IMR-90 (cell line): ENCODE results near the gene PTPRQ. TPM values are rescaled to one million over a fixed set of nuclear protein-coding genes. Genes with fewer than 3 reads are reported as not detected.
A peak's percentile ranks its signal among the peaks of the same experiment; 100 is the strongest.

Experiments
- ATAC-seq: fragments of 200-7000 bp; cut with Tn5 transposase; 2 replicates; pipeline ENCODE4 v1.9.1; 2020; ENCODE audit warnings: low read depth, mild to moderate bottlenecking, moderate library complexity
- BruUV-seq: library from RNA; stranded (reverse); fragments of 400-500 nt; replicated peaks from 2 replicates; lab custom pipeline; 2021; lab: Mats Ljungman, UMichigan
- CTCF ChIA-PET: fragments of 300-600 bp; formaldehyde crosslinking; extraction: SDS; loops from one replicate; lab custom pipeline; 2021; ENCODE audit warnings: antibody characterized with exemption; lab: Yijun Ruan, JAX
- POLR2A ChIA-PET: fragments of 300-600 bp; sonication (Branson Sonifier 250); formaldehyde crosslinking; loops from one replicate; lab custom pipeline; 2022; ENCODE audit warnings: antibody characterized with exemption; ENCODE audit not compliant: unreplicated experiment; lab: Charles Lee
- DNase-seq: peaks from one replicate; pipeline ENCODE4 v3.0.0; 2013
- H2AFZ ChIP-seq: replicated peaks from 2 replicates; pipeline ENCODE3; 2013; ENCODE audit warnings: low read length, mild to moderate bottlenecking; ENCODE audit not compliant: poor library complexity
- H2AK5ac ChIP-seq: 2 replicates; pipeline ENCODE4 v1.6.1; 2013; ENCODE audit warnings: low read depth, low read length, inconsistent platforms
- H2AK9ac ChIP-seq: replicated peaks from 2 replicates; pipeline ENCODE3; 2013; ENCODE audit warnings: mild to moderate bottlenecking, low read depth, low read length, moderate library complexity; ENCODE audit not compliant: poor library complexity
- H2BK120ac ChIP-seq: 2 replicates; pipeline ENCODE4 v1.6.1; 2013; ENCODE audit warnings: low read depth, low read length, inconsistent platforms
- H2BK15ac ChIP-seq: 3 replicates; pipeline ENCODE4 v1.6.1; 2013; ENCODE audit warnings: low read depth, low read length, inconsistent platforms
- H2BK20ac ChIP-seq: 2 replicates; pipeline ENCODE4 v1.6.1; 2013; ENCODE audit warnings: low read depth, mild to moderate bottlenecking, inconsistent platforms, low read length, moderate library complexity
- H2BK5ac ChIP-seq: 2 replicates; pipeline ENCODE4 v1.6.1; 2013; ENCODE audit warnings: mild to moderate bottlenecking, low read depth, low read length, inconsistent platforms; ENCODE audit not compliant: poor library complexity, severe bottlenecking
- H3K14ac ChIP-seq: replicated peaks from 2 replicates; pipeline ENCODE4 v1.6.1; 2013; ENCODE audit warnings: low read depth, low read length, inconsistent platforms
- H3K18ac ChIP-seq: 2 replicates; pipeline ENCODE4 v1.6.1; 2013; ENCODE audit warnings: low read depth, low read length, control low read depth
- H3K23ac ChIP-seq: 2 replicates; pipeline ENCODE4 v1.6.1; 2013; ENCODE audit warnings: low read depth, low read length, inconsistent platforms
- H3K27ac ChIP-seq: 2 replicates; pipeline ENCODE4 v1.5.1; 2013; ENCODE audit warnings: mild to moderate bottlenecking, control low read depth, low read length; ENCODE audit not compliant: insufficient read depth
- H3K27me3 ChIP-seq: 2 replicates; pipeline ENCODE4 v1.6.1; 2013; ENCODE audit warnings: low read length; ENCODE audit not compliant: control insufficient read depth, insufficient read depth
- H3K36me3 ChIP-seq: 2 replicates; pipeline ENCODE4 v1.6.1; 2013; ENCODE audit warnings: low read length, mixed read lengths; ENCODE audit not compliant: control insufficient read depth, insufficient read depth
- H3K4ac ChIP-seq: 2 replicates; pipeline ENCODE4 v1.6.1; 2013; ENCODE audit warnings: low read depth, low read length, inconsistent platforms
- H3K4me1 ChIP-seq: 2 replicates; pipeline ENCODE4 v1.6.1; 2013; ENCODE audit warnings: low read length, mixed read lengths; ENCODE audit not compliant: control insufficient read depth, insufficient read depth
- H3K4me2 ChIP-seq: 2 replicates; pipeline ENCODE4 v1.6.1; 2013; ENCODE audit warnings: low read depth, mild to moderate bottlenecking, control low read depth, low read length, moderate library complexity
- H3K4me3 ChIP-seq: 2 replicates; pipeline ENCODE4 v1.5.1; 2013; ENCODE audit warnings: low read depth, mild to moderate bottlenecking, control low read depth, low read length, moderate library complexity; ENCODE audit not compliant: insufficient read depth
- H3K56ac ChIP-seq: 2 replicates; pipeline ENCODE4 v1.6.1; 2013; ENCODE audit warnings: low read length, inconsistent platforms; ENCODE audit not compliant: insufficient read depth; ENCODE audit errors: extremely low read depth
- H3K79me1 ChIP-seq, 2 experiments: 2 replicates each; pipeline ENCODE4 v1.6.1; 2013; ENCODE audit warnings: low read length in 2 of 2, inconsistent platforms in 1 of 2, low read depth in 1 of 2
- H3K9ac ChIP-seq: 2 replicates; pipeline ENCODE4 v1.6.1; 2013; ENCODE audit warnings: low read depth, low read length, control low read depth
- H3K9me1 ChIP-seq: 2 replicates; pipeline ENCODE4 v1.6.1; 2013; ENCODE audit warnings: low read length, inconsistent platforms; ENCODE audit not compliant: insufficient read depth
- H3K9me3 ChIP-seq: 2 replicates; pipeline ENCODE4 v1.6.1; 2013; ENCODE audit warnings: low read length; ENCODE audit not compliant: control insufficient read depth, insufficient read depth
- H4K20me1 ChIP-seq: 2 replicates; pipeline ENCODE4 v1.6.1; 2013; ENCODE audit warnings: low read length, inconsistent platforms; ENCODE audit not compliant: insufficient read depth
- H4K5ac ChIP-seq: 2 replicates; pipeline ENCODE4 v1.6.1; 2013; ENCODE audit warnings: mild to moderate bottlenecking, low read depth, low read length, control low read depth
- H4K8ac ChIP-seq, 2 experiments: 2 replicates each; pipeline ENCODE4 v1.6.1; 2013; ENCODE audit warnings: low read depth in 2 of 2, low read length in 2 of 2, control low read depth in 1 of 2, inconsistent platforms in 1 of 2
- H4K91ac ChIP-seq: 2 replicates; pipeline ENCODE4 v1.6.1; 2013; ENCODE audit warnings: low read depth, low read length, inconsistent platforms; ENCODE audit not compliant: insufficient read depth
- BHLHE40 ChIP-seq: fragments of 150-350 bp; IDR thresholded peaks from 2 replicates; pipeline ENCODE4 v1.6.1; 2016; ENCODE audit warnings: mild to moderate bottlenecking, low read depth, low read length
- FOS ChIP-seq: fragments of 150-350 bp; IDR thresholded peaks from 2 replicates; pipeline ENCODE4 v1.6.1; 2016; ENCODE audit warnings: low read depth, low read length
- RFX5 ChIP-seq: IDR thresholded peaks from 2 replicates; pipeline ENCODE4 v1.8.0; 2012; ENCODE audit warnings: low read depth, mild to moderate bottlenecking, low read length, moderate library complexity
- WGBS, 2 experiments: methylation state at CpG; one replicate each; pipeline versions ENCODE4 v1.1.5 to v1.1.7; 2013; ENCODE audit warnings: missing lambda C conversion rate in 2 of 2; ENCODE audit not compliant: insufficient read length in 1 of 2; ENCODE audit errors: extremely low coverage in 2 of 2; 5-methylcytosine and 5-hydroxymethylcytosine counted together
- dilution Hi-C: fragments of 300-500 bp; cut with HindIII; formaldehyde crosslinking; loops from one replicate; pipeline ENCODE4 v1.14.3; 2018; ENCODE audit warnings: low sequenced_read_pairs; ENCODE audit not compliant: unreplicated experiment
- in situ Hi-C: fragments of 300-500 bp; cut with MboI; formaldehyde crosslinking; loops from 3 replicates; pipeline ENCODE4 v1.14.3; 2019; ENCODE audit warnings: low sequenced_read_pairs, inconsistent platforms, mixed read lengths
- intact Hi-C: fragments of 100-400 bp; cut with micrococcal nuclease; formaldehyde crosslinking; loops from 2 replicates; pipeline ENCODE4 v1.10.0; 2022
- polyA plus RNA-seq, 3 experiments: library from polyadenylated mRNA; depleted of rRNA; stranded (reverse); fragments of >200 nt; gene quantifications; 2 replicates each; pipeline ENCODE4 v1.2.3, GENCODE V29; 2012; ENCODE audit warnings: low replicate concordance in 1 of 3
- total RNA-seq: library from RNA; depleted of rRNA; stranded (reverse); fragments of >200 nt; gene quantifications from 2 replicates; pipeline ENCODE4 v1.2.3, GENCODE V29; 2012
- TF ChIP-seq, protein P1 (sequence below): fragments of 150-350 bp; IDR thresholded peaks from 2 replicates; pipeline ENCODE4 v1.6.1; 2016; ENCODE audit warnings: low read depth, mild to moderate bottlenecking, low read length, moderate library complexity, borderline replicate concordance

The PTPRQ gene
- total and polyA plus RNA-seq, 2 of the 4 experiments (the other 2 are of a cell fraction), result 0.96 to 1.4 TPM

DNA sequence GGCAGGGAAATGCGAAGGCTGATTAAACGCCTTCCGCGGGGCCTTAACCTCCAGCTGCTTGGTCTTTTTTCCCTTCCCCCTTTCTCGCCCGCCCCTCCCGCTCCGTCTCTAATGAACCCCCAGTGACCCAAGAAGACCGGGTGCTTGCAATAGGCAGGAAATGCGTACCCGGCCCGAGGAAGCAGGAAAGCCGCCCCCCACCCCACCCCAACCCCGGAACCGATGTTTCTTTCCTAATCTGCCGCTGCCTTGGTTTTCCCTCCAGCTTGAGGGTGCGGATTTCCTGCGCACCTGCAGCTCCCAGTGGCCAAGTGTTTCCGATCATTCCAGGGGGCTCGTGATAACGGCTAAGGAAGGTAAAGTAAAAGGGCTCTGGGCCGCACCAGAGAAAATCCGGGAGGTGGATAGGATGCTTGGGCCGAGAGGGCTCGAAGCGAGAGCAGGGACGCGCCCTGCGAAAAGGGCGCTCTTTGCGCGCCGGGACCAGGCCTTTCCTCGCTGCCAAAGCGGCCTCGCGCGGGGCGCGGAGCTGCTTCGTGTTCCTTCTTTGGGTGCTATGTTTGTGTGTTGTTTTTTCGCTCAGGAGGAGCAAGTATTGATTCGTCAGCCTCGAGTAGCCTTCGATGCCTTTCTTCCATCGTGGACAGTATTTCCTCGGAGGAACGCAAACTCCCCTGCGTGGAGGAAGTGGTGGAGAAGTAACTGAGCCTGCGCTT, 264.4 kb downstream of the PTPRQ start:
- Histone ChIP-seq H3K79me1 (no peaks in the 10 kb centered on the region), H4K20me1 (no peaks in the 10 kb centered on the region), H4K91ac (no peak overlapping the region), H3K4me3 (no peak overlapping the region), H4K5ac (no peak overlapping the region), H2AK5ac (no peak overlapping the region), H3K9ac (no peak overlapping the region), H3K14ac (no peak overlapping the region), H2AK9ac (no peak overlapping the region), H4K8ac (peak overlapping the region in 1 of 2 experiments; percentile 27; a peak in 2 of 4 replicates), H2BK15ac (no peak overlapping the region), H3K9me3 (no peaks in the 10 kb centered on the region), H3K4me1 (no peaks in the 10 kb centered on the region), H2AFZ (peak overlapping the region; percentile 84), H2BK120ac (no peak overlapping the region), H2BK5ac (no peak overlapping the region), H3K4ac (no peak overlapping the region), H3K36me3 (no peaks in the 10 kb centered on the region), H3K18ac (no peak overlapping the region), H2BK20ac (no peak overlapping the region), H3K9me1 (no peaks in the 10 kb centered on the region), H3K27me3 (no peaks in the 10 kb centered on the region), H3K4me2 (no peak overlapping the region; the same call in 1 of the 2 replicates), H3K56ac (no peak overlapping the region), H3K27ac (no peak overlapping the region), H3K23ac (no peak overlapping the region)
- no peak for DNase-seq
- ChIA-PET CTCF (no interaction called here), POLR2A (no interaction called here)
- TF ChIP-seq BHLHE40 (no peak), FOS (no peak), RFX5 (no peak)
- TF ChIP-seq, protein P1, sequence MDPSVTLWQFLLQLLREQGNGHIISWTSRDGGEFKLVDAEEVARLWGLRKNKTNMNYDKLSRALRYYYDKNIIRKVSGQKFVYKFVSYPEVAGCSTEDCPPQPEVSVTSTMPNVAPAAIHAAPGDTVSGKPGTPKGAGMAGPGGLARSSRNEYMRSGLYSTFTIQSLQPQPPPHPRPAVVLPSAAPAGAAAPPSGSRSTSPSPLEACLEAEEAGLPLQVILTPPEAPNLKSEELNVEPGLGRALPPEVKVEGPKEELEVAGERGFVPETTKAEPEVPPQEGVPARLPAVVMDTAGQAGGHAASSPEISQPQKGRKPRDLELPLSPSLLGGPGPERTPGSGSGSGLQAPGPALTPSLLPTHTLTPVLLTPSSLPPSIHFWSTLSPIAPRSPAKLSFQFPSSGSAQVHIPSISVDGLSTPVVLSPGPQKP, result no peak
- in situ Hi-C loops (no loop called here), intact Hi-C loops (no loop called here), dilution Hi-C loops (no loop called here)
- no peak for ATAC-seq
- no TSS peak for BruUV-seq
- 30% methylated on average over 10 of the region's 50 CpGs; no CpG with 5 or more reads in 1 of the 2 experiments for WGBS, 2 experiments
